Dermis blood vessel endothelial cell (primary cell): ENCODE measurements around the gene SLC22A9. TPM values are rescaled to one million over a fixed set of nuclear protein-coding genes. Genes with fewer than 3 reads are reported as not detected.
"Not testable (repeated sequence)": the region's sequence is repeated elsewhere in the genome, so short reads cannot be mapped to it uniquely, and the experiment has no call there.

Experiments used
- DNase-seq: peaks from one replicate; pipeline ENCODE4 v3.0.0; 2010
- total RNA-seq: library from RNA; depleted of rRNA; stranded (reverse); fragments of >200 nt; gene quantifications from 2 replicates; pipeline ENCODE4 v1.2.3, GENCODE V29; 2014

The SLC22A9 gene
- total RNA-seq = not detected in 2 replicates

GRCh38 chr11:63369165-63369970 lies at the start of gene SLC22A9:
SLC22A9 (plus strand) TSS chr11:63369785; CDS start chr11:63370057, 272 bp downstream.
- DNase-seq = no peak

- DNase-seq = no peak
These were observed 47.9 kb upstream of the SLC22A9 start for GRCh38 chr11:63321723-63322122.

- not testable (repeated sequence) for DNase-seq
These were observed 34.5 kb upstream of the SLC22A9 start for GRCh38 chr11:63335089-63335488.

- DNase-seq = no peak
These were observed 32.5 kb upstream of the SLC22A9 start for GRCh38 chr11:63337070-63337469.

- DNase-seq = no peak
These were observed 26.5 kb upstream of the SLC22A9 start for GRCh38 chr11:63343130-63343529.

GRCh38 chr11:63352144-63352543 lies 17.4 kb upstream of the SLC22A9 start:
- no peak for DNase-seq

- DNase-seq = no peak
These were observed 7.3 kb upstream of the SLC22A9 start for GRCh38 chr11:63362196-63362793.

GRCh38 chr11:63369971-63370588 lies 495 bp downstream of the SLC22A9 start:
- no peak for DNase-seq

GRCh38 chr11:63371396-63371795 lies 1.8 kb downstream of the SLC22A9 start:
- DNase-seq = no peak

- no peak for DNase-seq
These were observed 5.8 kb downstream of the SLC22A9 start for GRCh38 chr11:63375434-63375833.

- no peak for DNase-seq
These were observed 10.5 kb downstream of the SLC22A9 start for GRCh38 chr11:63380130-63380529.

- DNase-seq = no peak
These were observed 26.1 kb downstream of the SLC22A9 start for GRCh38 chr11:63395697-63396096.

GRCh38 chr11:63404161-63404935 lies 34.8 kb downstream of the SLC22A9 start:
- DNase-seq = no peak

- no peak for DNase-seq
These were observed 35.5 kb downstream of the SLC22A9 start for GRCh38 chr11:63405114-63405513.

- DNase-seq = no peak
These were observed 36.9 kb downstream of the SLC22A9 start for GRCh38 chr11:63406458-63406857.

- no peak for DNase-seq
These were observed 47.7 kb downstream of the SLC22A9 start for GRCh38 chr11:63417174-63417852.

GRCh38 chr11:63427971-63428508 lies 58.5 kb downstream of the SLC22A9 start:
- DNase-seq = no peak

GRCh38 chr11:63430731-63431130 lies 61.1 kb downstream of the SLC22A9 start:
- not testable (repeated sequence) for DNase-seq

GRCh38 chr11:63435351-63435750 lies 65.8 kb downstream of the SLC22A9 start:
- not testable (repeated sequence) for DNase-seq

- not testable (repeated sequence) for DNase-seq
These were observed 66.2 kb downstream of the SLC22A9 start for GRCh38 chr11:63435831-63436230.

GRCh38 chr11:63443714-63444113 lies 74.1 kb downstream of the SLC22A9 start:
- DNase-seq = no peak

- no peak for DNase-seq
These were observed 74.6 kb downstream of the SLC22A9 start for GRCh38 chr11:63444160-63444559.
